Mesodermal cell (in vitro differentiated cells): Measurements from ENCODE around the gene CLCN5.

Experiments used
- H3K27ac ChIP-seq: 2 replicates; pipeline ENCODE4 v1.7.0; 2013; ENCODE audit warnings: mild to moderate bottlenecking, low read depth, low read length, moderate library complexity; ENCODE audit not compliant: severe bottlenecking
- H3K36me3 ChIP-seq: 2 replicates; pipeline ENCODE4 v1.7.1; 2013; ENCODE audit warnings: mild to moderate bottlenecking, low read length, moderate library complexity; ENCODE audit not compliant: control insufficient read depth, insufficient read depth
- H3K4me1 ChIP-seq: one replicate; pipeline ENCODE4 v1.7.1; 2013; ENCODE audit warnings: mild to moderate bottlenecking, low read length; ENCODE audit not compliant: insufficient read depth, control insufficient read depth, poor library complexity, severe bottlenecking
- H3K4me3 ChIP-seq: 2 replicates; pipeline ENCODE4 v1.7.0; 2013; ENCODE audit warnings: low read length, control low read depth, mild to moderate bottlenecking; ENCODE audit not compliant: insufficient read depth, poor library complexity, severe bottlenecking; ENCODE audit errors: extremely low read depth
- H3K9me3 ChIP-seq: 2 replicates; pipeline ENCODE4 v1.7.1; 2013; ENCODE audit warnings: mild to moderate bottlenecking, low read length, moderate library complexity; ENCODE audit not compliant: control insufficient read depth
- WGBS, 2 experiments: methylation state at CpG; one replicate each; pipeline ENCODE4 v1.1.5; 2013; ENCODE audit warnings: missing lambda C conversion rate in 2 of 2; ENCODE audit not compliant: insufficient coverage in 2 of 2; 5-methylcytosine and 5-hydroxymethylcytosine counted together

CLCN5 gene

GRCh38 chrX:50106051-50106675, 183.8 kb downstream of the CLCN5 start:
- no peak overlapping the region for H3K4me3 ChIP-seq
- H3K9me3 ChIP-seq = no peaks in the 10 kb centered on the region
- 100% methylated on average over 1 of the region's 6 CpGs; no CpG with 5 or more reads in 1 of the 2 experiments for WGBS, 2 experiments
- no peak overlapping the region for H3K27ac ChIP-seq
- H3K36me3 ChIP-seq = no peaks in the 10 kb centered on the region
- no peaks in the 10 kb centered on the region for H3K4me1 ChIP-seq

- H3K36me3 ChIP-seq = no peaks in the 10 kb centered on the region
- no CpG with 5 or more reads among the region's 2 CpGs for WGBS, 2 experiments
These were observed 185.1 kb downstream of the CLCN5 start for GRCh38 chrX:50107470-50107869.

GRCh38 chrX:50108264-50108663, 185.9 kb downstream of the CLCN5 start:
- WGBS, 2 experiments = 80% methylated on average over 1 of the region's 2 CpGs; no CpG with 5 or more reads in 1 of the 2 experiments
- H3K27ac ChIP-seq = no peak overlapping the region
- H3K4me3 ChIP-seq = no peak overlapping the region
- no peaks in the 10 kb centered on the region for H3K9me3 ChIP-seq
- H3K4me1 ChIP-seq = no peaks in the 10 kb centered on the region
- no peaks in the 10 kb centered on the region for H3K36me3 ChIP-seq

More at GRCh38 chrX:50107470-50107869, 185.1 kb downstream of the CLCN5 start:
- Histone ChIP-seq H3K4me1 (no peaks in the 10 kb centered on the region), H3K9me3 (no peaks in the 10 kb centered on the region), H3K4me3 (no peak overlapping the region), H3K27ac (no peak overlapping the region)

- H3K4me1 ChIP-seq = no peaks in the 10 kb centered on the region
- H3K36me3 ChIP-seq = no peaks in the 10 kb centered on the region
- no peak overlapping the region for H3K27ac ChIP-seq
- 88 to 100% methylated on average over 1 of the region's 2 CpGs for WGBS, 2 experiments
- no peaks in the 10 kb centered on the region for H3K9me3 ChIP-seq
- H3K4me3 ChIP-seq = no peak overlapping the region
These were observed 189.3 kb downstream of the CLCN5 start for GRCh38 chrX:50111742-50112141.

- no peak overlapping the region for H3K4me3 ChIP-seq
- H3K4me1 ChIP-seq = peaks cover 3% of the 10 kb centered on the region
- no peaks in the 10 kb centered on the region for H3K9me3 ChIP-seq
- H3K27ac ChIP-seq = no peak overlapping the region
- no CpG with 5 or more reads among the region's 2 CpGs for WGBS, 2 experiments
- H3K36me3 ChIP-seq = no peaks in the 10 kb centered on the region
These were observed 191.7 kb downstream of the CLCN5 start for GRCh38 chrX:50114113-50114512.

- Histone ChIP-seq H3K36me3 (no peaks in the 10 kb centered on the region), H3K27ac (no peak overlapping the region), H3K4me1 (peaks cover 3% of the 10 kb centered on the region), H3K4me3 (no peak overlapping the region), H3K9me3 (no peaks in the 10 kb centered on the region)
- WGBS, 2 experiments = 100% methylated on average over 1 of the region's 2 CpGs
These were observed 193.6 kb downstream of the CLCN5 start for GRCh38 chrX:50115973-50116372.

- WGBS, 2 experiments = no CpG with 5 or more reads among the region's 3 CpGs
- H3K9me3 ChIP-seq = no peaks in the 10 kb centered on the region
- no peak overlapping the region for H3K27ac ChIP-seq
- no peak overlapping the region for H3K4me3 ChIP-seq
- peaks cover 3% of the 10 kb centered on the region for H3K4me1 ChIP-seq
- no peaks in the 10 kb centered on the region for H3K36me3 ChIP-seq
These were observed 195.1 kb downstream of the CLCN5 start for GRCh38 chrX:50117476-50117875.

GRCh38 chrX:50125480-50125879, 203.1 kb downstream of the CLCN5 start:
- Histone ChIP-seq H3K4me1 (no peaks in the 10 kb centered on the region), H3K9me3 (no peaks in the 10 kb centered on the region), H3K4me3 (no peak overlapping the region), H3K36me3 (no peaks in the 10 kb centered on the region), H3K27ac (no peak overlapping the region)
- 83% methylated on average over 1 of the region's 1 CpG; no CpG with 5 or more reads in 1 of the 2 experiments for WGBS, 2 experiments

- no peaks in the 10 kb centered on the region for H3K4me1 ChIP-seq
- WGBS, 2 experiments = 98% methylated on average over 5 of the region's 7 CpGs; no CpG with 5 or more reads in 1 of the 2 experiments
- H3K27ac ChIP-seq = no peak overlapping the region
- no peak overlapping the region for H3K4me3 ChIP-seq
- no peaks in the 10 kb centered on the region for H3K36me3 ChIP-seq
- H3K9me3 ChIP-seq = no peaks in the 10 kb centered on the region
These were observed 225.6 kb downstream of the CLCN5 start for GRCh38 chrX:50147972-50148371.
